HCT116 (cell line): ENCODE data around the gene PDE1C. TPM values are rescaled to one million over a fixed set of nuclear protein-coding genes. Genes with fewer than 3 reads are reported as not detected.

ENCODE experiments used
- ATAC-seq: fragments of 200-7000 bp; cut with Tn5 transposase; 2 replicates; pipeline ENCODE4 v1.9.1; 2020; ENCODE audit warnings: mild to moderate bottlenecking, moderate library complexity
- BruUV-seq: library from RNA; stranded (reverse); fragments of 400-500 nt; replicated peaks from 2 replicates; lab custom pipeline; 2021; lab: Mats Ljungman, UMichigan
- CTCF ChIA-PET: fragments of 300-600 bp; sonication (Branson Sonifier 250); formaldehyde crosslinking; loops from one replicate; lab custom pipeline; 2021; ENCODE audit warnings: antibody characterized with exemption; lab: Charles Lee
- POLR2A ChIA-PET: fragments of 300-600, 350-600 bp; sonication (Branson Sonifier 250); formaldehyde crosslinking; loops from one replicate; lab custom pipeline; 2021; ENCODE audit warnings: antibody characterized with exemption; lab: Charles Lee
- RAD21 ChIA-PET, 2 experiments: fragments of 300-600 bp; sonication (Branson Sonifier 250); formaldehyde crosslinking; loops; one replicate each; lab custom pipeline; 2023; ENCODE audit warnings: low total read pairs in 2 of 2; ENCODE audit not compliant: uncharacterized antibody in 2 of 2, unreplicated experiment in 2 of 2, low non-redundant PET in 1 of 2; lab: Charles Lee
- DNase-seq: peaks from one replicate; pipeline ENCODE4 v3.0.0-alpha.2; 2010; ENCODE audit warnings: low read depth, low spot score
- H2AFZ ChIP-seq: fragments of 200-600 bp; shearing (Covaris generic), sonication (generic); 2 replicates; pipeline ENCODE4 v1.6.1; 2017; ENCODE audit warnings: low read depth, mixed run types, mixed read lengths, antibody characterized with exemption, low read length; ENCODE audit not compliant: poor library complexity, severe bottlenecking
- H3K27ac ChIP-seq: 2 replicates; pipeline ENCODE4 v1.5.1; 2012; ENCODE audit warnings: low read depth, low read length
- H3K27me3 ChIP-seq: fragments of 200-600 bp; sonication (generic); 2 replicates; pipeline ENCODE4 v1.6.1; 2016; ENCODE audit warnings: mixed run types, low read length, mixed read lengths; ENCODE audit not compliant: insufficient read depth
- H3K36me3 ChIP-seq, 2 experiments: fragments of 200-500 bp in 1 of 2; fragments of 200-600 bp in 1 of 2; sonication (Bioruptor generic) in 1 of 2; sonication (generic) in 1 of 2; 2 replicates each; pipeline versions ENCODE4 v1.5.1 to v1.6.1; 2014 to 2016; ENCODE audit warnings: low read length in 2 of 2, inconsistent platforms in 1 of 2, mixed read lengths in 1 of 2, mixed run types in 1 of 2; ENCODE audit not compliant: insufficient read depth in 2 of 2, control insufficient read depth in 1 of 2
- H3K4me1 ChIP-seq, 2 experiments: fragments of 200-600 bp in 1 of 2; sonication (generic) in 1 of 2; 2 replicates each; pipeline versions ENCODE4 v1.5.1 to v1.6.1; 2012 to 2017; ENCODE audit warnings: low read length in 2 of 2, inconsistent platforms in 1 of 2, mild to moderate bottlenecking in 1 of 2, mixed read lengths in 1 of 2, mixed run types in 1 of 2, moderate library complexity in 1 of 2; ENCODE audit not compliant: insufficient read depth in 2 of 2, control insufficient read depth in 1 of 2
- H3K4me2 ChIP-seq: fragments of 200-600 bp; sonication (generic); 2 replicates; pipeline ENCODE4 v1.6.1; 2017; ENCODE audit warnings: mixed run types, low read length, mixed read lengths
- H3K4me3 ChIP-seq, 2 experiments: fragments of 200-600 bp in 1 of 2; sonication (generic) in 1 of 2; replicated peaks in 1 of 2; 2 replicates each; pipeline ENCODE4 v1.5.1; 2011 to 2016; ENCODE audit warnings: low read length in 2 of 2, control low read depth in 1 of 2, low read depth in 1 of 2, mild to moderate bottlenecking in 1 of 2, mixed read lengths in 1 of 2, mixed run types in 1 of 2
- H3K79me2 ChIP-seq: fragments of 200-600 bp; sonication (generic); 2 replicates; pipeline ENCODE4 v1.6.1; 2017; ENCODE audit warnings: mild to moderate bottlenecking, mixed run types, low read length, moderate library complexity, mixed read lengths; ENCODE audit not compliant: insufficient read depth
- H3K9ac ChIP-seq: fragments of 200-600 bp; sonication (generic); 2 replicates; pipeline ENCODE4 v1.6.1; 2016; ENCODE audit warnings: low read length, mixed read lengths
- H3K9me2 ChIP-seq: fragments of 200-600 bp; sonication (generic), shearing (Covaris generic); 2 replicates; pipeline ENCODE4 v1.6.1; 2017; ENCODE audit warnings: mixed run types, mild to moderate bottlenecking, moderate library complexity; ENCODE audit not compliant: insufficient read depth
- H3K9me3 ChIP-seq, 2 experiments: fragments of 200-500 bp in 1 of 2; fragments of 200-600 bp in 1 of 2; sonication (Bioruptor generic) in 1 of 2; sonication (generic) in 1 of 2; 2 replicates each; pipeline ENCODE4 v1.6.1; 2014 to 2017; ENCODE audit warnings: low read length in 2 of 2, mixed read lengths in 2 of 2, inconsistent platforms in 1 of 2, low read depth in 1 of 2, mild to moderate bottlenecking in 1 of 2, mixed run types in 1 of 2, moderate library complexity in 1 of 2; ENCODE audit not compliant: control insufficient read depth in 1 of 2, insufficient read depth in 1 of 2
- H4K20me1 ChIP-seq: fragments of 200-600 bp; sonication (generic), shearing (Covaris generic); 2 replicates; pipeline ENCODE4 v1.6.1; 2017; ENCODE audit warnings: mixed run types, mild to moderate bottlenecking, moderate library complexity; ENCODE audit not compliant: insufficient read depth
- CBX3 ChIP-seq: IDR thresholded peaks from 2 replicates; pipeline ENCODE4 v1.6.1; 2012; ENCODE audit warnings: low read depth
- CEBPB ChIP-seq: IDR thresholded peaks from 2 replicates; pipeline ENCODE4 v1.6.1; 2012; ENCODE audit warnings: low read depth
- EGR1 ChIP-seq: IDR thresholded peaks from 2 replicates; pipeline ENCODE4 v1.6.1; 2012; ENCODE audit warnings: low read depth
- FOSL1 ChIP-seq: IDR thresholded peaks from 2 replicates; pipeline ENCODE4 v1.6.1; 2012; ENCODE audit warnings: low read depth
- POLR2AphosphoS5 ChIP-seq: IDR thresholded peaks from 2 replicates; pipeline ENCODE4 v1.6.1; 2011; ENCODE audit warnings: mild to moderate bottlenecking, low read depth, low read length, moderate library complexity
- RAD21 ChIP-seq: IDR thresholded peaks from 2 replicates; pipeline ENCODE4 v1.6.1; 2012; ENCODE audit warnings: low read depth, mild to moderate bottlenecking
- SIN3A ChIP-seq: IDR thresholded peaks from 2 replicates; pipeline ENCODE4 v1.6.1; 2012; ENCODE audit warnings: low read depth
- TCF7L2 ChIP-seq: IDR thresholded peaks from 2 replicates; pipeline ENCODE4 v1.7.0; 2011; ENCODE audit warnings: borderline replicate concordance, inconsistent platforms; ENCODE audit not compliant: insufficient read depth, insufficient read length; ENCODE audit errors: extremely low read depth
- YY1 ChIP-seq: IDR thresholded peaks from 2 replicates; pipeline ENCODE4 v1.6.1; 2011; ENCODE audit warnings: low read length, low read depth, moderate library complexity, mild to moderate bottlenecking; ENCODE audit not compliant: insufficient replicate concordance; ENCODE audit errors: extremely low read depth
- ZFX ChIP-seq: fragments of 450-650 bp; IDR thresholded peaks from 2 replicates; pipeline ENCODE4 v1.6.1; 2017
- ZNF274 ChIP-seq: fragments of 200-500 bp; sonication (Bioruptor generic); IDR thresholded peaks from 2 replicates; pipeline ENCODE4 v1.6.1; 2014; ENCODE audit warnings: mild to moderate bottlenecking, low read depth, low read length, inconsistent platforms
- intact Hi-C: fragments of 100-400 bp; cut with micrococcal nuclease; formaldehyde crosslinking; loops from 2 replicates; pipeline ENCODE4 v1.10.0; 2022
- total RNA-seq: library from RNA; stranded (reverse); gene quantifications from one replicate; pipeline ENCODE4 v1.2.1, GENCODE V29; 2021; ENCODE audit not compliant: unreplicated experiment
- TF ChIP-seq, protein P1 (sequence below): IDR thresholded peaks from 2 replicates; pipeline ENCODE4 v1.6.1; 2012

Gene PDE1C
- total RNA-seq, 1 experiment from 2014 or later: 0.17 TPM

DNA sequence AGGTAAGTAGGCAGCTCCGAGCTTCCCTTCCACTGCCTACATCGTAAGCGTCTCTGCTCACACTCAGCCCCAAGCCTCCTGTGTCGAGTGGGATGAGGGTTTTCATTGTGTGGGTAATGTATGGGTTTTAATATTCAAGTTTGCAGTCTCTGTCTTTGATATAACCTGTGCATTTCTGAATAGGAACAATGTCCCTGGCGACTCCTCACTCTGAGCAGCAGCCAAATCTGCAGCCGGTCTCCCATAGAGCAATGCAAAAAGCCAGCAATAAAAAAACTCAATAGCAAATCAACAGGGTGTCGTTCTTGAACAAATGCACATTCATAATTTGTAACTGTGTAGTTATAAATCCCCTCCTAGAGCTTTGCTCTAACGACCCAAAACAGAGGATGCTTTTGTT, 349.8 kb downstream of the PDE1C start:
- no TSS peak for BruUV-seq

DNA sequence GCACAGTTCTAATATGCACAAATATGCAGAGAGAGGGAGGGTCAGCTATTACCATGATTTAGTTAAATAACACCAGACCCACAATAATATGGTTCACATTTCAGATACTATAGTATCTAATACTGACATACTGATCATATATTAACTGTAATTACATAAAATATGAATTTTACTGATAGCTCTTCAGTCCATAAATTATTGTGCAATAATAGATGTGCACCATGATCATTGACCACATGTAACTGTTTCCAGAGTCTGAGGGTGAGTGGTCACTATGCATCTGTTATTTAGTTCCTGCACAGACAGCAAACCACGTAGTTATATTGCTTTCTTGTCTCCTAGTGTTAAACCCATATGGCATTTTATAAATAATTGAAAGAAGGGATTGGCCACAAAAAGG, 353.9 kb downstream of the PDE1C start:
- BruUV-seq: no TSS peak

More for the DNA sequence above, 349.8 kb downstream of the PDE1C start:
- Histone ChIP-seq H3K36me3 (no peaks in the 10 kb centered on the region), H4K20me1 (no peaks in the 10 kb centered on the region), H3K9me3 (no peaks in the 10 kb centered on the region), H3K4me2 (no peak overlapping the region), H3K9me2 (no peaks in the 10 kb centered on the region), H3K4me1 (no peaks in the 10 kb centered on the region), H3K27me3 (peaks cover 10% of the 10 kb centered on the region; the same call in 1 of the 2 replicates), H3K9ac (no peak overlapping the region), H3K27ac (no peak overlapping the region), H3K4me3 (no peak overlapping the region), H2AFZ (no peak overlapping the region), H3K79me2 (no peaks in the 10 kb centered on the region)
- POLR2A ChIA-PET: no interaction called here
- ATAC-seq (no peak), DNase-seq (no peak)
- TF ChIP-seq POLR2AphosphoS5 (no peak), EGR1 (no peak), CEBPB (no peak), CBX3 (no peak), FOSL1 (no peak), YY1 (no peak)
- CTCF ChIA-PET: no interaction called here
- RAD21 ChIA-PET: no interaction called here
- intact Hi-C loops: no loop called here

More for the DNA sequence above, 353.9 kb downstream of the PDE1C start:
- RAD21 ChIA-PET: no interaction called here
- Histone ChIP-seq H3K4me1 (no peaks in the 10 kb centered on the region), H3K79me2 (no peaks in the 10 kb centered on the region), H3K4me2 (no peak overlapping the region), H3K9ac (no peak overlapping the region), H2AFZ (no peak overlapping the region), H4K20me1 (no peaks in the 10 kb centered on the region), H3K27ac (no peak overlapping the region), H3K9me3 (no peaks in the 10 kb centered on the region), H3K36me3 (no peaks in the 10 kb centered on the region), H3K27me3 (no peaks in the 10 kb centered on the region), H3K9me2 (no peaks in the 10 kb centered on the region), H3K4me3 (no peak overlapping the region)
- POLR2A ChIA-PET: no interaction called here
- ATAC-seq (no peak), DNase-seq (no peak)
- CTCF ChIA-PET: no interaction called here
- intact Hi-C loops: no loop called here
- no peak for TF ChIP-seq YY1
- TF ChIP-seq, protein P1, sequence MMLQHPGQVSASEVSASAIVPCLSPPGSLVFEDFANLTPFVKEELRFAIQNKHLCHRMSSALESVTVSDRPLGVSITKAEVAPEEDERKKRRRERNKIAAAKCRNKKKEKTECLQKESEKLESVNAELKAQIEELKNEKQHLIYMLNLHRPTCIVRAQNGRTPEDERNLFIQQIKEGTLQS: no peak
- no peak for TF ChIP-seq ZNF274
- TF ChIP-seq RAD21: no peak
- no peak for TF ChIP-seq ZFX
- TF ChIP-seq SIN3A: no peak
- TF ChIP-seq TCF7L2: no peak
- TF ChIP-seq, all 23 proteins: peak for 0
